ENCODE measurements around the gene TRIM36. TPM values are rescaled to one million over a fixed set of nuclear protein-coding genes. Genes with fewer than 3 reads are reported as not detected.

TRIM36 gene
- total and polyA plus RNA-seq, 2 donors from 2014 or later: 0.39 to 1.8 TPM

DNA sequence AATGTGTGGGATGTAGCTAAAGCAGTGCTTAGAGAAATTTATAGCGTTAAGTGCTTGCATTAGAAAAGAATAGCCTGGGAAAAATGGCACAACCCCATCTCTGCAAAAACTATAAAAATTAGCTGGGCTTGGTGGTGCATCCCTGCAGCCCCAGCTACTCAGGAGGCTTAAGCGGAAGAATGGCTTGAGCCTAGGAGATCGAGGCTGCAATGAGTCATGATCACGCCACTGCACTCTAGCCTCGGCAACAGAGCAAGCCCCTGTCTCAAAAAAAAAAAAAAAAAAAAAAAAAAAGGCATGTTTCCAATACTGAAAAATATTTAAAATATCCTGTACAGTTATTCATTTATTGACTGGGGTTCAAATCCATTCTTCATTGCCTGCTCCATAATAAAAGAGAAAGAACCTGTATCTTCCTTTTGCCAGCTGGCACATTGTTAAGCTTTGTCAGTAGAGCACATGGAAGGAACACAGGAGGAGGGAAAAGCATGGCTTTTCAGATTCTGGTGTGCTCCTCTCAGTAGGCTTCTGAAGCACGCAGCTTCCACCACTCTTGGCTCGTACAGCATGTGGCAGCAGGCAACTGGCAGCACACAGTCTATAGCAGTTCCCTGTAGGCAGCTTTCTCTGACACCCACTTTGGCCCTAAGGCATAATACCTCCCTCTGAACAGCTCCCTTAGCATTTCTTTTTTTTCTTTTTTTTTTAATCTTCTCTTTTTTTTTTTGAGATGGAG lies 73.5 kb downstream of the TRIM36 start:
- H3K27ac ChIP-seq (ENCODE audit: low read depth in 2 of 2, low read length in 2 of 2): no peak overlapping the region
- no peak overlapping the region for H3K4me3 ChIP-seq (ENCODE audit: low read length in 3 of 3)
- FAIRE-seq (no peak), DNase-seq (no peak)
- TF ChIP-seq, protein P1, sequence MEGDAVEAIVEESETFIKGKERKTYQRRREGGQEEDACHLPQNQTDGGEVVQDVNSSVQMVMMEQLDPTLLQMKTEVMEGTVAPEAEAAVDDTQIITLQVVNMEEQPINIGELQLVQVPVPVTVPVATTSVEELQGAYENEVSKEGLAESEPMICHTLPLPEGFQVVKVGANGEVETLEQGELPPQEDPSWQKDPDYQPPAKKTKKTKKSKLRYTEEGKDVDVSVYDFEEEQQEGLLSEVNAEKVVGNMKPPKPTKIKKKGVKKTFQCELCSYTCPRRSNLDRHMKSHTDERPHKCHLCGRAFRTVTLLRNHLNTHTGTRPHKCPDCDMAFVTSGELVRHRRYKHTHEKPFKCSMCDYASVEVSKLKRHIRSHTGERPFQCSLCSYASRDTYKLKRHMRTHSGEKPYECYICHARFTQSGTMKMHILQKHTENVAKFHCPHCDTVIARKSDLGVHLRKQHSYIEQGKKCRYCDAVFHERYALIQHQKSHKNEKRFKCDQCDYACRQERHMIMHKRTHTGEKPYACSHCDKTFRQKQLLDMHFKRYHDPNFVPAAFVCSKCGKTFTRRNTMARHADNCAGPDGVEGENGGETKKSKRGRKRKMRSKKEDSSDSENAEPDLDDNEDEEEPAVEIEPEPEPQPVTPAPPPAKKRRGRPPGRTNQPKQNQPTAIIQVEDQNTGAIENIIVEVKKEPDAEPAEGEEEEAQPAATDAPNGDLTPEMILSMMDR (IDR thresholded peaks at IDR 0.05; ENCODE audit: borderline replicate concordance, extremely low read depth, insufficient read depth): no peak
- no peaks in the 10 kb centered on the region for H3K4me1 ChIP-seq (ENCODE audit: control insufficient read depth in 2 of 3, insufficient read depth in 2 of 3, low read depth in 1 of 3, low read length in 3 of 3)
- intact Hi-C loops (cut with DNase I): loop anchor here (5.0 kb wide), 1 partner anchor 151 kb away; no protein-coding TSS in a partner anchor
- H3K9ac ChIP-seq (ENCODE audit: low read length in 3 of 3): no peak overlapping the region
- no peaks in the 10 kb centered on the region for H3K9me3 ChIP-seq (ENCODE audit: control insufficient read depth in 2 of 3, insufficient read depth in 1 of 3, low read length in 3 of 3)
- no peaks in the 10 kb centered on the region for H3K27me3 ChIP-seq (ENCODE audit: control insufficient read depth, insufficient read depth, low read length)
- H3K36me3 ChIP-seq (ENCODE audit: control insufficient read depth in 2 of 3, insufficient read depth in 3 of 3, low read length in 3 of 3): no peaks in the 10 kb centered on the region

DNA sequence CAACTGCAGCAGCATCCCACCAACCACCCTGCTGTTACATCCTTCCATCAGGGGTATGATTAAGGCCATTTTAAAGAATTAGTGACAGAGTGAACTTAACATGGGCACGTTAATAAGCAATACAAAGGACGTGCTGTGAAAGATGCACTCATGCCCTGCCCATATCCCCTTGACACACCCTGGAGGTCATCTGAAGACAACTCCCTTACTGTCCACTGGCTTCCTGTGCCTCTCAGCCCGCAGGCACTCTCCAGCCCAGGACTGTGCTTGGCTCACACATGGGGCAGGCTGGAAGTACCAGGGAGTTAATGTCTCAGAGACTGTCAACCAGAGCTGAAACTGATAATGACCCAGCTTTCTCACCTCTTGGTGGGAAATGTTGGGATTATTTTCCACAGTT lies 81.8 kb downstream of the TRIM36 start:
- no peaks in the 10 kb centered on the region for H3K36me3 ChIP-seq (ENCODE audit: control insufficient read depth in 2 of 3, insufficient read depth in 3 of 3, low read length in 3 of 3)
- no peak for DNase-seq
- TF ChIP-seq, protein P1 (IDR thresholded peaks at IDR 0.05; ENCODE audit: borderline replicate concordance, extremely low read depth, insufficient read depth): no peak
- intact Hi-C loops (cut with DNase I): no loop called here
- no peaks in the 10 kb centered on the region for H3K9me3 ChIP-seq (ENCODE audit: control insufficient read depth in 2 of 3, insufficient read depth in 1 of 3, low read length in 3 of 3)
- H3K4me1 ChIP-seq (ENCODE audit: control insufficient read depth in 2 of 3, insufficient read depth in 2 of 3, low read depth in 1 of 3, low read length in 3 of 3): no peaks in the 10 kb centered on the region
- no peaks in the 10 kb centered on the region for H3K27me3 ChIP-seq (ENCODE audit: control insufficient read depth, insufficient read depth, low read length)
- H3K4me3 ChIP-seq (ENCODE audit: low read length in 3 of 3): no peak overlapping the region
- H3K27ac ChIP-seq (ENCODE audit: low read depth in 2 of 2, low read length in 2 of 2): no peak overlapping the region
- no peak overlapping the region for H3K9ac ChIP-seq (ENCODE audit: low read length in 3 of 3)
- no peak for FAIRE-seq

DNA sequence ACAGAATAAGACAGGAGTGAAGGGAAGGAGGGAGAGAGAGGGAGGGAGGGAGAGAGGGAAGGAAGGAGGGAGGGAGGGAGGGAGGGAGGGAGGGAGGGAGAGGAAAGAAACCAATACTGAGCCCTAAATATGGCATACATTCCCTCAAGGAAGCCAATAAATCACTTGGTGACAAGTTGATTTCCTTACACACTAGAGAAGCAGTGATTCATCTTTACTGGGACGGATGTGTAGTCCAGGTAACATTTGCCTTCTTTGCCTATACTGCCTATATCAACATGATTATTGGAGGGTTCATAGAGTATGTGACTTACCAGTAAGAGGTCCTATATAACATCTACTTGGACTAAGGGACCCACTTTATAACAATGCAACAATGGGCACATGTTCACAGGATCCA lies 83.2 kb downstream of the TRIM36 start:
- TF ChIP-seq, protein P1 (IDR thresholded peaks at IDR 0.05; ENCODE audit: borderline replicate concordance, extremely low read depth, insufficient read depth): no peak
- H3K4me1 ChIP-seq (ENCODE audit: control insufficient read depth in 2 of 3, insufficient read depth in 2 of 3, low read depth in 1 of 3, low read length in 3 of 3): no peaks in the 10 kb centered on the region
- no peak for DNase-seq
- no peak overlapping the region for H3K4me3 ChIP-seq (ENCODE audit: low read length in 3 of 3)
- no peaks in the 10 kb centered on the region for H3K36me3 ChIP-seq (ENCODE audit: control insufficient read depth in 2 of 3, insufficient read depth in 3 of 3, low read length in 3 of 3)
- intact Hi-C loops (cut with DNase I): no loop called here
- no peaks in the 10 kb centered on the region for H3K27me3 ChIP-seq (ENCODE audit: control insufficient read depth, insufficient read depth, low read length)
- H3K27ac ChIP-seq (ENCODE audit: low read depth in 2 of 2, low read length in 2 of 2): no peak overlapping the region
- no peak overlapping the region for H3K9ac ChIP-seq (ENCODE audit: low read length in 3 of 3)
- no peak for FAIRE-seq
- H3K9me3 ChIP-seq (ENCODE audit: control insufficient read depth in 2 of 3, insufficient read depth in 1 of 3, low read length in 3 of 3): no peaks in the 10 kb centered on the region

Data from kidney (tissue), 14 donors.